ENCODE results near the gene B3GNT2.

Gene B3GNT2

GRCh38 chr2:62149708-62150107, 46.2 kb upstream of the B3GNT2 start:
- no peak for DNase-seq (ENCODE audit: low spot score)

GRCh38 chr2:62150597-62151305, 45.2 kb upstream of the B3GNT2 start:
- Histone ChIP-seq H3K18ac (ENCODE audit: low read length) (no peak overlapping the region), H3K27me3 (ENCODE audit: control insufficient read depth in 3 of 3, insufficient read depth in 3 of 3, low read depth in 1 of 3, low read length in 3 of 3) (no peaks in the 10 kb centered on the region), H3K27ac (replicated peaks; ENCODE audit: low read length) (no peak overlapping the region), H4K91ac (ENCODE audit: low read depth, low read length, poor library complexity) (no peak overlapping the region), H3K9ac (ENCODE audit: low read depth, low read length, poor library complexity) (no peak overlapping the region), H2BK5ac (ENCODE audit: low read length) (no peak overlapping the region), H3K23ac (ENCODE audit: low read depth, low read length, poor library complexity) (no peak overlapping the region), H2BK15ac (ENCODE audit: low read length) (no peak overlapping the region), H2AFZ (ENCODE audit: low read length) (no peak overlapping the region), H2BK120ac (ENCODE audit: low read depth, low read length) (no peak overlapping the region), H3K4me2 (ENCODE audit: insufficient read depth, low read length, poor library complexity, severe bottlenecking) (no peak overlapping the region), H2AK5ac (ENCODE audit: low read depth, low read length) (no peak overlapping the region), H3K14ac (ENCODE audit: low read length) (no peak overlapping the region), H3K4me3 (ENCODE audit: low read length in 2 of 2) (no peak overlapping the region), H4K8ac (ENCODE audit: low read depth, low read length) (no peak overlapping the region), H3K9me3 (replicated peaks in 1 of 2; ENCODE audit: control insufficient read depth in 2 of 2, insufficient read depth in 1 of 2, low read depth in 1 of 2, low read length in 2 of 2) (no peaks in the 10 kb centered on the region), H3K4me1 (ENCODE audit: control insufficient read depth in 2 of 2, insufficient read depth in 1 of 2, low read depth in 1 of 2, low read length in 2 of 2) (peaks cover 0 to 2% of the 10 kb centered on the region in 2 donors), H3K36me3 (replicated peaks in 1 of 2; ENCODE audit: control insufficient read depth in 2 of 2, insufficient read depth in 2 of 2, low read length in 2 of 2) (no peaks in the 10 kb centered on the region), H3K79me1 (ENCODE audit: low read depth, low read length) (no peaks in the 10 kb centered on the region), H2BK12ac (ENCODE audit: low read length) (no peak overlapping the region), H3K4ac (ENCODE audit: low read length) (no peak overlapping the region)
- no peak for DNase-seq (ENCODE audit: low spot score)
- WGBS, 2 donors (ENCODE audit: extremely low coverage in 2 of 2, insufficient read length in 2 of 2, insufficient replicate concordance in 1 of 2): no CpG with 5 or more reads among the region's 6 CpGs

More at GRCh38 chr2:62149708-62150107, 46.2 kb upstream of the B3GNT2 start:
- Histone ChIP-seq H3K4me3 (ENCODE audit: low read length in 2 of 2) (no peak overlapping the region), H3K27ac (replicated peaks; ENCODE audit: low read length) (no peak overlapping the region), H2BK15ac (ENCODE audit: low read length) (no peak overlapping the region), H3K9me3 (replicated peaks in 1 of 2; ENCODE audit: control insufficient read depth in 2 of 2, insufficient read depth in 1 of 2, low read depth in 1 of 2, low read length in 2 of 2) (no peaks in the 10 kb centered on the region), H4K91ac (ENCODE audit: low read depth, low read length, poor library complexity) (no peak overlapping the region), H3K4ac (ENCODE audit: low read length) (no peak overlapping the region), H2BK12ac (ENCODE audit: low read length) (no peak overlapping the region), H2BK120ac (ENCODE audit: low read depth, low read length) (no peak overlapping the region), H3K4me1 (ENCODE audit: control insufficient read depth in 2 of 2, insufficient read depth in 1 of 2, low read depth in 1 of 2, low read length in 2 of 2) (peaks cover 0 to 2% of the 10 kb centered on the region in 2 donors), H3K79me1 (ENCODE audit: low read depth, low read length) (no peaks in the 10 kb centered on the region), H3K4me2 (ENCODE audit: insufficient read depth, low read length, poor library complexity, severe bottlenecking) (no peak overlapping the region), H2BK5ac (ENCODE audit: low read length) (no peak overlapping the region), H3K36me3 (replicated peaks in 1 of 2; ENCODE audit: control insufficient read depth in 2 of 2, insufficient read depth in 2 of 2, low read length in 2 of 2) (no peaks in the 10 kb centered on the region), H3K14ac (ENCODE audit: low read length) (no peak overlapping the region), H3K23ac (ENCODE audit: low read depth, low read length, poor library complexity) (no peak overlapping the region), H3K18ac (ENCODE audit: low read length) (no peak overlapping the region), H4K8ac (ENCODE audit: low read depth, low read length) (no peak overlapping the region), H2AK5ac (ENCODE audit: low read depth, low read length) (no peak overlapping the region), H2AFZ (ENCODE audit: low read length) (no peak overlapping the region), H3K27me3 (ENCODE audit: control insufficient read depth in 3 of 3, insufficient read depth in 3 of 3, low read depth in 1 of 3, low read length in 3 of 3) (no peaks in the 10 kb centered on the region), H3K9ac (ENCODE audit: low read depth, low read length, poor library complexity) (no peak overlapping the region)

GRCh38 chr2:62151306-62151638, 44.6 kb upstream of the B3GNT2 start:
- no CpG with 5 or more reads among the region's 4 CpGs for WGBS, 2 donors (ENCODE audit: extremely low coverage in 2 of 2, insufficient read length in 2 of 2, insufficient replicate concordance in 1 of 2)

DNA sequence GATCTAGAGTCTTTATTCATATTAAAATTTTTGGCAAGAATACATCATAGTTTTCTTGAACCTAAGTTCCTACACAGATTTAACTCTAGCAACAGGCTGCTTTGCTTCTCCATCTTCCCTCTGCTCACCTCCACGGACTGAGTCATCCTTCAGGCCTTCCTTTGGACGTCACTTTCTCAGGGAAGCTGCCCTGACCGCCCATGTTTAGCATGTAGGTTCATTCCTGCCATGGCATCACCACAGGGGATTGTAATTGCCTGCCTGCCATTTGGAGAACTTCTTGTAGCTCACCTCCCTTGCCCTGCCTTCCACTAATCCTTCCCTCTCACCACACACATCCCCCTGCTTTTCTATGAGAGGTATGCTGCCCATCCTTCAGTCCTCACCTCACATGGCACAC, 43.9 kb upstream of the B3GNT2 start:
- no peak overlapping the region for H3K4ac ChIP-seq (ENCODE audit: low read length)
- no peak for DNase-seq (ENCODE audit: low spot score)

More at GRCh38 chr2:62151306-62151638, 44.6 kb upstream of the B3GNT2 start:
- peaks cover 0 to 2% of the 10 kb centered on the region in 2 donors for H3K4me1 ChIP-seq (ENCODE audit: control insufficient read depth in 2 of 2, insufficient read depth in 1 of 2, low read depth in 1 of 2, low read length in 2 of 2)
- H4K91ac ChIP-seq (ENCODE audit: low read depth, low read length, poor library complexity): no peak overlapping the region
- no peak overlapping the region for H4K8ac ChIP-seq (ENCODE audit: low read depth, low read length)
- H3K18ac ChIP-seq (ENCODE audit: low read length): no peak overlapping the region
- no peak overlapping the region for H3K27ac ChIP-seq (replicated peaks; ENCODE audit: low read length)
- H3K36me3 ChIP-seq (replicated peaks in 1 of 2; ENCODE audit: control insufficient read depth in 2 of 2, insufficient read depth in 2 of 2, low read length in 2 of 2): no peaks in the 10 kb centered on the region
- no peak overlapping the region for H3K4me3 ChIP-seq (ENCODE audit: low read length in 2 of 2)
- no peak overlapping the region for H3K4me2 ChIP-seq (ENCODE audit: insufficient read depth, low read length, poor library complexity, severe bottlenecking)
- no peak overlapping the region for H2BK120ac ChIP-seq (ENCODE audit: low read depth, low read length)
- H2AK5ac ChIP-seq (ENCODE audit: low read depth, low read length): no peak overlapping the region
- no peak overlapping the region for H3K23ac ChIP-seq (ENCODE audit: low read depth, low read length, poor library complexity)
- no peaks in the 10 kb centered on the region for H3K79me1 ChIP-seq (ENCODE audit: low read depth, low read length)
- H3K9me3 ChIP-seq (replicated peaks in 1 of 2; ENCODE audit: control insufficient read depth in 2 of 2, insufficient read depth in 1 of 2, low read depth in 1 of 2, low read length in 2 of 2): no peaks in the 10 kb centered on the region
- H2BK12ac ChIP-seq (ENCODE audit: low read length): no peak overlapping the region
- no peak overlapping the region for H3K4ac ChIP-seq (ENCODE audit: low read length)
- no peak overlapping the region for H2BK5ac ChIP-seq (ENCODE audit: low read length)
- no peak overlapping the region for H2AFZ ChIP-seq (ENCODE audit: low read length)
- H3K27me3 ChIP-seq (ENCODE audit: control insufficient read depth in 3 of 3, insufficient read depth in 3 of 3, low read depth in 1 of 3, low read length in 3 of 3): no peaks in the 10 kb centered on the region
- DNase-seq (ENCODE audit: low spot score): no peak
- no peak overlapping the region for H3K14ac ChIP-seq (ENCODE audit: low read length)
- no peak overlapping the region for H3K9ac ChIP-seq (ENCODE audit: low read depth, low read length, poor library complexity)
- H2BK15ac ChIP-seq (ENCODE audit: low read length): no peak overlapping the region

More for the DNA sequence above, 43.9 kb upstream of the B3GNT2 start:
- H3K79me1 ChIP-seq (ENCODE audit: low read depth, low read length): no peaks in the 10 kb centered on the region
- H3K36me3 ChIP-seq (replicated peaks in 1 of 2; ENCODE audit: control insufficient read depth in 2 of 2, insufficient read depth in 2 of 2, low read length in 2 of 2): no peaks in the 10 kb centered on the region
- H3K27me3 ChIP-seq (ENCODE audit: control insufficient read depth in 3 of 3, insufficient read depth in 3 of 3, low read depth in 1 of 3, low read length in 3 of 3): no peaks in the 10 kb centered on the region
- no peak overlapping the region for H3K4me2 ChIP-seq (ENCODE audit: insufficient read depth, low read length, poor library complexity, severe bottlenecking)
- no peak overlapping the region for H4K8ac ChIP-seq (ENCODE audit: low read depth, low read length)
- no peaks in the 10 kb centered on the region for H3K9me3 ChIP-seq (replicated peaks in 1 of 2; ENCODE audit: control insufficient read depth in 2 of 2, insufficient read depth in 1 of 2, low read depth in 1 of 2, low read length in 2 of 2)
- no peak overlapping the region for H4K91ac ChIP-seq (ENCODE audit: low read depth, low read length, poor library complexity)
- no peak overlapping the region for H2BK120ac ChIP-seq (ENCODE audit: low read depth, low read length)
- H3K9ac ChIP-seq (ENCODE audit: low read depth, low read length, poor library complexity): peak overlapping the region; percentile 1
- no peak overlapping the region for H2BK12ac ChIP-seq (ENCODE audit: low read length)
- H3K4me3 ChIP-seq (ENCODE audit: low read length in 2 of 2): no peak overlapping the region
- H2AFZ ChIP-seq (ENCODE audit: low read length): no peak overlapping the region
- no peak overlapping the region for H2BK15ac ChIP-seq (ENCODE audit: low read length)
- no peak overlapping the region for H2AK5ac ChIP-seq (ENCODE audit: low read depth, low read length)
- H3K4me1 ChIP-seq (ENCODE audit: control insufficient read depth in 2 of 2, insufficient read depth in 1 of 2, low read depth in 1 of 2, low read length in 2 of 2): peaks cover 0 to 2% of the 10 kb centered on the region in 2 donors
- H2BK5ac ChIP-seq (ENCODE audit: low read length): no peak overlapping the region
- no peak overlapping the region for H3K18ac ChIP-seq (ENCODE audit: low read length)
- no peak overlapping the region for H3K23ac ChIP-seq (ENCODE audit: low read depth, low read length, poor library complexity)
- no CpG with 5 or more reads among the region's 3 CpGs for WGBS, 2 donors (ENCODE audit: extremely low coverage in 2 of 2, insufficient read length in 2 of 2, insufficient replicate concordance in 1 of 2)
- no peak overlapping the region for H3K27ac ChIP-seq (replicated peaks; ENCODE audit: low read length)
- H3K14ac ChIP-seq (ENCODE audit: low read length): no peak overlapping the region
